ENCODE measurements around the gene HS2ST1.

DNA sequence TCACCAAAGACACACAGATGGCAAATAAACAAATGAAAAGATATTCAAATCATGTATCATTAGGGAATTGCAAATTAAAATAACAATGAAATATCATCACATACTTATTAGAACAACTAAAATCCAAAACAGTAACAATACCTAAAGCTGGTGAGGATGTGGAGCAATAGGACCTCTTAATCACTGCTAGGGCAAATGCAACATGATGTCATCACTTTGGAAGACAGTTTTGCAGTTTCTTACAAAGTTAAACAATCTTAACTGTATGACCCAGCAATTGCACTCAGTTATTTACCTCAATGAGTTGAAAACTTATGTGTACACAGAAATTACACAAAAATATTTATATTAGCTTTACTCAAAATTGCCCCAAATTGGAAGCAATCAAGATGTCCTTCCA, 47.8 kb upstream of the HS2ST1 start:
- TF ChIP-seq, protein P1, sequence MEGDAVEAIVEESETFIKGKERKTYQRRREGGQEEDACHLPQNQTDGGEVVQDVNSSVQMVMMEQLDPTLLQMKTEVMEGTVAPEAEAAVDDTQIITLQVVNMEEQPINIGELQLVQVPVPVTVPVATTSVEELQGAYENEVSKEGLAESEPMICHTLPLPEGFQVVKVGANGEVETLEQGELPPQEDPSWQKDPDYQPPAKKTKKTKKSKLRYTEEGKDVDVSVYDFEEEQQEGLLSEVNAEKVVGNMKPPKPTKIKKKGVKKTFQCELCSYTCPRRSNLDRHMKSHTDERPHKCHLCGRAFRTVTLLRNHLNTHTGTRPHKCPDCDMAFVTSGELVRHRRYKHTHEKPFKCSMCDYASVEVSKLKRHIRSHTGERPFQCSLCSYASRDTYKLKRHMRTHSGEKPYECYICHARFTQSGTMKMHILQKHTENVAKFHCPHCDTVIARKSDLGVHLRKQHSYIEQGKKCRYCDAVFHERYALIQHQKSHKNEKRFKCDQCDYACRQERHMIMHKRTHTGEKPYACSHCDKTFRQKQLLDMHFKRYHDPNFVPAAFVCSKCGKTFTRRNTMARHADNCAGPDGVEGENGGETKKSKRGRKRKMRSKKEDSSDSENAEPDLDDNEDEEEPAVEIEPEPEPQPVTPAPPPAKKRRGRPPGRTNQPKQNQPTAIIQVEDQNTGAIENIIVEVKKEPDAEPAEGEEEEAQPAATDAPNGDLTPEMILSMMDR (IDR thresholded peaks at IDR 0.05): no peak
- TF ChIP-seq POLR2A (IDR thresholded peaks at IDR 0.05) (no peak), EP300 (IDR thresholded peaks at IDR 0.05) (no peak)

All from ovary (tissue), 3 donors.